Measurements from ENCODE around the gene MRPL14. TPM values are rescaled to one million over a fixed set of nuclear protein-coding genes. Genes with fewer than 3 reads are reported as not detected.

The MRPL14 gene
- total and polyA plus RNA-seq, 10 of the 15 experiments (the other 5 are each of a cell fraction or from before 2014, with no cell fraction given): 80.5 to 294 (median 122) TPM

GRCh38 chr6:44066394-44067172, 60.7 kb downstream of the MRPL14 start:
- no peak overlapping the region for H2AFZ ChIP-seq (ENCODE audit: control insufficient read depth, low read depth, low read length)
- no peak overlapping the region for H3K4me2 ChIP-seq (ENCODE audit: control insufficient read depth, insufficient read depth)
- no TSS peak for BruUV-seq (replicated peaks)
- intact Hi-C loops (cut with micrococcal nuclease; ENCODE audit: unreplicated experiment): no loop called here
- POLR2A ChIA-PET: interaction anchor here (0.6 to 1.2 kb wide), 4 partner anchors 15 to 297 kb away, joined by 3 to 4 read pairs (median 3); partner anchors contain the start of gene VEGFA
- no peaks in the 10 kb centered on the region for H4K20me1 ChIP-seq (ENCODE audit: control insufficient read depth, insufficient read depth)
- H3K9me3 ChIP-seq (replicated peaks; ENCODE audit: control insufficient read depth, insufficient read depth, low read length): no peaks in the 10 kb centered on the region
- RAD21 ChIA-PET (ENCODE audit: unreplicated experiment): interaction anchor here (0.8 to 2.1 kb wide), 4 partner anchors 9 to 342 kb away, joined by 3 to 9 read pairs (median 3); no protein-coding TSS in a partner anchor
- no peak for DNase-seq (ENCODE audit: low read depth, low spot score)
- CTCF ChIA-PET: interaction anchor here (1.2 to 5.9 kb wide), 4 partner anchors 7 to 293 kb away, joined by 4 to 50 read pairs (median 5); no protein-coding TSS in a partner anchor
- SMC1A ChIA-PET (ENCODE audit: uncharacterized antibody, unreplicated experiment): interaction anchor here (1.0 to 1.8 kb wide), 4 partner anchors 9 to 59 kb away, joined by 3 to 8 read pairs (median 3); no protein-coding TSS in a partner anchor
- ATAC-seq: no peak
- H3K36me3 ChIP-seq (ENCODE audit: control insufficient read depth in 2 of 2, insufficient read depth in 2 of 2, low read length in 1 of 2): no peaks in the 10 kb centered on the region
- no peaks in the 10 kb centered on the region for H3K27me3 ChIP-seq (replicated peaks in 1 of 2; ENCODE audit: control insufficient read depth in 2 of 2, insufficient read depth in 2 of 2, low read length in 1 of 2)
- H3K9ac ChIP-seq (ENCODE audit: control insufficient read depth, insufficient read depth, low read length): no peak overlapping the region
- WGBS (ENCODE audit: insufficient coverage, insufficient replicate concordance, low lambda C conversion rate, missing lambda C conversion rate): 56% methylated on average over 6 of the region's 6 CpGs
- H3K79me2 ChIP-seq (ENCODE audit: control insufficient read depth, insufficient read depth, low read length): no peaks in the 10 kb centered on the region
- H3K4me3 ChIP-seq: no peak overlapping the region
- FAIRE-seq: no peak
- peaks cover 40% of the 10 kb centered on the region for H3K4me1 ChIP-seq (ENCODE audit: control insufficient read depth, insufficient read depth, low read length)
- in situ Hi-C loops (cut with MboI): no loop called here
- TF ChIP-seq, protein P1, sequence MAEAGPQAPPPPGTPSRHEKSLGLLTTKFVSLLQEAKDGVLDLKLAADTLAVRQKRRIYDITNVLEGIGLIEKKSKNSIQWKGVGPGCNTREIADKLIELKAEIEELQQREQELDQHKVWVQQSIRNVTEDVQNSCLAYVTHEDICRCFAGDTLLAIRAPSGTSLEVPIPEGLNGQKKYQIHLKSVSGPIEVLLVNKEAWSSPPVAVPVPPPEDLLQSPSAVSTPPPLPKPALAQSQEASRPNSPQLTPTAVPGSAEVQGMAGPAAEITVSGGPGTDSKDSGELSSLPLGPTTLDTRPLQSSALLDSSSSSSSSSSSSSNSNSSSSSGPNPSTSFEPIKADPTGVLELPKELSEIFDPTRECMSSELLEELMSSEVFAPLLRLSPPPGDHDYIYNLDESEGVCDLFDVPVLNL (IDR thresholded peaks at IDR 0.05; ENCODE audit: low read depth, low read length): no peak
- TF ChIP-seq ZNF207 (IDR thresholded peaks at IDR 0.05; ENCODE audit: borderline replicate concordance): no peak
- TF ChIP-seq, protein P2, sequence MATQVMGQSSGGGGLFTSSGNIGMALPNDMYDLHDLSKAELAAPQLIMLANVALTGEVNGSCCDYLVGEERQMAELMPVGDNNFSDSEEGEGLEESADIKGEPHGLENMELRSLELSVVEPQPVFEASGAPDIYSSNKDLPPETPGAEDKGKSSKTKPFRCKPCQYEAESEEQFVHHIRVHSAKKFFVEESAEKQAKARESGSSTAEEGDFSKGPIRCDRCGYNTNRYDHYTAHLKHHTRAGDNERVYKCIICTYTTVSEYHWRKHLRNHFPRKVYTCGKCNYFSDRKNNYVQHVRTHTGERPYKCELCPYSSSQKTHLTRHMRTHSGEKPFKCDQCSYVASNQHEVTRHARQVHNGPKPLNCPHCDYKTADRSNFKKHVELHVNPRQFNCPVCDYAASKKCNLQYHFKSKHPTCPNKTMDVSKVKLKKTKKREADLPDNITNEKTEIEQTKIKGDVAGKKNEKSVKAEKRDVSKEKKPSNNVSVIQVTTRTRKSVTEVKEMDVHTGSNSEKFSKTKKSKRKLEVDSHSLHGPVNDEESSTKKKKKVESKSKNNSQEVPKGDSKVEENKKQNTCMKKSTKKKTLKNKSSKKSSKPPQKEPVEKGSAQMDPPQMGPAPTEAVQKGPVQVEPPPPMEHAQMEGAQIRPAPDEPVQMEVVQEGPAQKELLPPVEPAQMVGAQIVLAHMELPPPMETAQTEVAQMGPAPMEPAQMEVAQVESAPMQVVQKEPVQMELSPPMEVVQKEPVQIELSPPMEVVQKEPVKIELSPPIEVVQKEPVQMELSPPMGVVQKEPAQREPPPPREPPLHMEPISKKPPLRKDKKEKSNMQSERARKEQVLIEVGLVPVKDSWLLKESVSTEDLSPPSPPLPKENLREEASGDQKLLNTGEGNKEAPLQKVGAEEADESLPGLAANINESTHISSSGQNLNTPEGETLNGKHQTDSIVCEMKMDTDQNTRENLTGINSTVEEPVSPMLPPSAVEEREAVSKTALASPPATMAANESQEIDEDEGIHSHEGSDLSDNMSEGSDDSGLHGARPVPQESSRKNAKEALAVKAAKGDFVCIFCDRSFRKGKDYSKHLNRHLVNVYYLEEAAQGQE (IDR thresholded peaks at IDR 0.05; ENCODE audit: low read depth, low read length): no peak
- TF ChIP-seq, protein P3, sequence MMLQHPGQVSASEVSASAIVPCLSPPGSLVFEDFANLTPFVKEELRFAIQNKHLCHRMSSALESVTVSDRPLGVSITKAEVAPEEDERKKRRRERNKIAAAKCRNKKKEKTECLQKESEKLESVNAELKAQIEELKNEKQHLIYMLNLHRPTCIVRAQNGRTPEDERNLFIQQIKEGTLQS (IDR thresholded peaks at IDR 0.05; ENCODE audit: borderline replicate concordance, extremely low read depth, low read depth, low read length): no peak
- no peak for TF ChIP-seq RBBP5 (conservative IDR thresholded peaks at IDR 0.05)
- no peak for TF ChIP-seq NR2F1 (conservative IDR thresholded peaks at IDR 0.05)
- no peak overlapping the region for H3K27ac ChIP-seq (ENCODE audit: control insufficient read depth, insufficient read depth)

All from GM12878 (cell line).